Stimulated activated CD4-positive, alpha-beta T cell treated with anti-CD3 and anti-CD28 coated beads, Interleukin-2, amount 100 ng/mL, for 24 hours (primary cell): Measurements from ENCODE around the gene ASCC1.
"Not testable (repeated sequence)": the region's sequence is repeated elsewhere in the genome, so short reads cannot be mapped to it uniquely, and the experiment has no call there.

Experiments
- DNase-seq, 2 donors: peaks; one replicate each; pipeline ENCODE4 v3.0.0-alpha.2; 2020

ASCC1 gene

DNA sequence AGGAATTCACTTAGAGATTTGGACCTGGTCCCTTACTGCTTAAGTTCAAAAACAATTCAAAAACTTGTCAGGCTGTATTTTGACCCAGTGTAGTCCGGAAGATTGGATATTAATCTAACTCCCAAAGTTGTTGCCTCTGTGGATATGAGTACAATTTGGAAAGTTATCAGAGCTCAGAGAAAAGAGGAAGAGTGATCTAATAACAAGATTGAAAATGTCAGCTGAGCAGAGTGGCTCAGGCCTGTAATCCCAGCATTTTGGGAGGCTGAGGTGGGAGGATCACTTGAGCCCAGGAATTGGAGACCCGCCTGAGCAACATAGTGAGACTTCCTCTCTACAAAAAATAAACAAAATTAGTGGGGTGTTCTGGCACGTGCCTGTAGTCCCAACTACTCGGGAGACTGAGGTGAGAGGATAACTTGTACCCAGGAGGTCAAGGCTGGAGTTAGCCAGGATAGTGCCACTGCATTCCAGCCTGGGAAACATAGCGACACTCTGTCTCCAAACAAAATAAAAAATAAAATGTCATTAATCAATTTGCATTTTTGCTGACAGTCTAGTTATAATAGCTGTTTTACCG lies 3.2 kb upstream of the ASCC1 start:
- no peak for DNase-seq

- DNase-seq = no peak
Observed at GRCh38 chr10:72218726-72219125, 2.6 kb upstream of the ASCC1 start.

DNA sequence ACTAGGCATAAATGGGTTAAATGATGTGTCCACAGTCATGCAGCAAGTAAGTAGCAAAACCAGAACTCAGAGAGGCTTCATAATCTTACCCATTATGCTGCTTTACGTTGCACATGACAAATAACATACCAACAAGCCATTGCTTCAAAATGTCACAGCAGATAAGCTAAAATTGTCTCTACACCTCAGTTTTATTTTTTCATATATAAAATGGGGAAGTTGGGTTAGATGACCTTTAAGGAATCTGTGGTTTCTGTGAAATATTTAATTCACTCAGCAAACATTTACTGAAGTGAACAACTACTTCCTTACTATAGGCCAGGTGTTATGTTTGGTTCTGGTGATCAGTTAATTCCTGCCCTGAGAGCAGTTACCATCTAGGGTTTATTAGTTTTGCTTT lies 2.2 kb upstream of the ASCC1 start:
- no peak for DNase-seq

GRCh38 chr10:72211832-72212231 lies 4.2 kb downstream of the ASCC1 start:
- DNase-seq = not testable (repeated sequence)

DNA sequence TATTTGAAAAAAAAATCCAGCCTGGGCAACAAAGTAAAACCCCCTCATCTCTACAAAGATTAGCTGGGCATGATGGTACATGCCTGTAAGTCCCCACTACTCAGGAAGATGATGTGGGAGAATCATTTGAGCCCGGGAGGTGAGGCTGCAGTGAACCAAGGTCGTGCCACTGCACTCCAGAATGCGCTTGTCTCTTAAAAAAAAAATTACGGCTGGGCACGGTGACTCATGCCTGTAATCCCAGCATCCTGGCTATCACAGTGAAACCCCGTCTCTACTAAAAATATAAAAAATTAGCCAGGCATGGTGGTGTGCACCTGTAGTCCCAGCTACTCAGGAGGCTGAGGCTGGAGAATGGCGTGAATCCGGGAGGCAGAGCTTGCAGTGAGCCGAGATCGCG lies 4.7 kb downstream of the ASCC1 start:
- DNase-seq = not testable (repeated sequence)

GRCh38 chr10:72208526-72208925 lies 7.5 kb downstream of the ASCC1 start:
- DNase-seq = not testable (repeated sequence)

- DNase-seq = no peak
Observed at GRCh38 chr10:72206511-72207229, 9.4 kb downstream of the ASCC1 start.

- DNase-seq = no peak
Observed at GRCh38 chr10:72204724-72205123, 11.4 kb downstream of the ASCC1 start.

DNA sequence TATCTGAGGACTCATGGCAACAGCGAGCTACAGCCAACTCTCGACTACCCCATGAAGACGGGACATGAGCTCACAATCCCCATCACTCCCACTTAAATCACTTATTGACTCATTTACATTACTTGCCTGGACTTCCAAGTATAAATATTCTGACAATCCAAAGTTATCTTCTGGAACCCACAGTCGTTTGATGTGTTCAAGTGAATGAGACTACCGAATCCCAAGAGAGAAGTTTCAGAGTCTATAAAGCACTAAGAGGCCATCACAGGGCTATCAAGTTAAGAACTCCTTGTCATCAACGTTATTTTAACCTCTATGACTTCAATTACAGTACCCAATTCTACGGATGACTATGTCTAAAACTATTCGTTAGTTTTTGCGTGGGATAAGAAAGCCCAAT lies 11.8 kb downstream of the ASCC1 start:
- no peak for DNase-seq

- no peak for DNase-seq
Observed at GRCh38 chr10:72201293-72201692, 14.8 kb downstream of the ASCC1 start.

GRCh38 chr10:72200883-72201282 lies 15.2 kb downstream of the ASCC1 start:
- no peak for DNase-seq

DNA sequence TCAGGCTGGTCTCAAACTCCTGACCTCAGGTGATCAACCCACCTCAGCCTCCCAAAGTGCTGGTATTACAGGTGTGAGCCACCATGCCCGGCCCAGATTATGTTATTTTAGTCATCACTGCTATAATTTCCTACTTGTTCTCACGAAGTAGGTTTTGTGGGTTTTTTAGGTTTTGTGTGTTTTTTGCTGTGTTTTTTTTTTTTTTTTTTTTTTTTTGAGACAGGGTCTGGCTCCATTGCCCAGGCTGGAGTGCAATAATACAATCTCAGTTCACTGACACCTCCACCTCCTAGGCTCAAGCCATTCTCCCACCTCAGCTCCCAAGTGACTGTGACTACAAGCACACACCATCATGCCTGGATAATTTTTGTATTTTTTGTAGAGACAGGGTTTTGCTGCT lies 21.1 kb downstream of the ASCC1 start:
- no peak for DNase-seq

- no peak for DNase-seq
Observed at GRCh38 chr10:72186982-72187330, 29.1 kb downstream of the ASCC1 start.

DNA sequence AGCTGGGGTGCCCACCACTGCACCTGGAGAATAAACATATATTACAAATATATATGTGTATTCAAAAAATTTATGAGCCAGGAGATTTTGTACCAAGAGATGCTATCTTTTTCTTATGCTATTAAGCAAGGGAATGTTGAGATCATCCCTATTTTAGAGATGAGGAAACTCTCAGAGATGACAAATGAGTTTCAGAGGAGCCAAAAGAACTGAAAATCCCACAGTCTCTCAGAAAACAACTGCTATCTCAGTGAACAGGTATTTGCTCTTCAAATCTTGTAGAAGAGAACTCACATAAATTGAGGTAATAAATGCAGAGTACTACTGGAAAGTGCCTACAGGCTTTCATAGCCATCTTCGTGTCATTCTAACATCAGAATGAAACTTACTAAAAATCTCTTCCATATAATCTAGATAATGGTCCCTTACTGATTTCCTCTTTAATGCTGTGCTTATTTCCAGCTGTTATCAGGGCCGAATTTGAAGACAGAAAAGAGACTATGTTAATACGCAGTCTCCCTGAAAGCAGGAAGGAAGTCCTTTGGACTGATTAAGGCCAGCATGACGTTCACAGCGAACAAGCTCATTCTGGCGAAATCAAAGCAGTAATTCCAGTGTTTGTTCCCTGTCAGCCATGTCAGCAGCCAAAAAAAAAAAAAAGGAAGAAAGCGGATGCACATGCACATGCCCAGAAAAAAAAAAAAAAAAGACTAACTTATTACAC lies 29.7 kb downstream of the ASCC1 start:
- DNase-seq = no peak

GRCh38 chr10:72184156-72184555 lies 31.9 kb downstream of the ASCC1 start:
- DNase-seq = no peak

- DNase-seq = no peak
Observed at GRCh38 chr10:72177454-72177853, 38.6 kb downstream of the ASCC1 start.

DNA sequence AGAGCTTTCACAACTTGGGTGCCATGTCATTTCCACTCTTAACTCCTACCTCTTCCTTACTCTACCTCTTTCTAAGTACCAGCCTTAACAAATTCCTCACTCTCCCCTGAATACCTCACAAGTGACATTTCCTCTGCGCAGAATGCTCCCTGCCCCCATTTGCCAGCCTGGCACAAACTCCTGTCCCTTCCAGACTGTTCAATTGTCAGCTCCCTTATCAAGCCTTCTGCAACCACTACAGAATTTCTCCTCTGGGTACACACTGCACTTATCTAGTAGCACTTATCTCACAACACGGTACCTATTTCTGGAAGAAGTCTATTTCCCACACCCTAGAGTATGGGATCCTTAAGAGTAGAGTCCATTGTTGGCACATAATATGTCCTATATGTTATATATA lies 39.4 kb downstream of the ASCC1 start:
- DNase-seq = no peak

GRCh38 chr10:72175149-72175548 lies 40.9 kb downstream of the ASCC1 start:
- no peak for DNase-seq

GRCh38 chr10:72174297-72174662 lies 41.8 kb downstream of the ASCC1 start:
- DNase-seq = no peak

- DNase-seq = no peak
Observed at GRCh38 chr10:72173619-72174296, 42.3 kb downstream of the ASCC1 start.

DNA sequence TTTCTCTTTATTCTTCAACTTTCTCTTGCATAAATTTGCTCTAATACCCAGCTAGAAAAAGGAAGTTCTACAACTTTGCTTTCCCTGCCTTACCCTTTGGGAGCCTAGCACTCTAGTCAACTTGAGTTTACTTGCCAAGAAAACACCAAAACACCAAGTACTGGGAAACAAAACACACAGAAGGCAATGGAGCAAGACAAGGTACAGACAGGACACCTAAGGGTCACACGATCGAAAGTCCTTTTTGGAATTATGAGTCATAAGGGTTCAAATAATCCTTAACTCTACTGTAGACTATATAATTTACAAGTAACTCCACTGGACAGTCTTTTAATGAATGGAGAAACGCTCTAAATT lies 42.8 kb downstream of the ASCC1 start:
- no peak for DNase-seq

GRCh38 chr10:72171175-72171630 lies 44.9 kb downstream of the ASCC1 start:
- DNase-seq = no peak

DNA sequence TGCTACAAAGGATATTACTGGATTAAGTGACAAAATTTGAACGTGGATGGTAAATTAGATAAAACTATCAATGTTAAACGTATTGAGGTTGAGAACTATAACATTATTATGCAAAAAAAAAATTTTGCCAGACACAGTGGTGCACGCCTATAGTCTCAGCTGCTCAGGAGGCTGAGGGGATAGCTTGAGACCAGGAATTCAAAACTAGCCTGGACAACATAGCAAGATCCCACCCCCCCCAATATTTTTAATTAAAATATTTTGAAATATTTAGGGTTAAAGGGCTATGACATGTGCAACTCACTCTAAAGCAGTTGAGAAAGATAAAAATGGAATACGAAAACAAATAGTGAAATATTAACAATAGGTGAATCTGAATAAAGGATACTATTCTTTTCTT lies 45.3 kb downstream of the ASCC1 start:
- DNase-seq = no peak

DNA sequence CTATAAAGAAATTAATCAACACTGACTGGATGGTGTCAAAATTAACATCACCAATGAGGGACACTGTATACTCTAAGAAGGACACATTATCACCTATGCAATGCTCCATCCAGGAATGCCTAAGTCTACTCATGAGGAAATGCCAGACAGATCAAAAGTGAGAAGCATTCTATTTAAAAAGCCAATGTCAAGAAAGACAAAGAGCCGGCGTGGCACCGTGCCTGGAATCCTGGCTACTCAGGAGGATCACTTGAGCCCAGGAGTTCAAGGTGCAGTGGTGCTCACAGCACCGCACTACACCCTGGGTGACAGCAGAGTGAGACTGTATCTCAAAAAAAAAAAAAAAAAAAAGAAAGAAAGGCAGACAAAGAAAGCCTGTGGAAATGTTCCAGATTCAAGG lies 45.8 kb downstream of the ASCC1 start:
- DNase-seq = no peak
